AG09309 (cell line): ENCODE results near the gene PROSER3.

Experiments used
- DNase-seq: peaks from one replicate; pipeline ENCODE4 v3.0.0-alpha.2; 2010; ENCODE audit warnings: low read depth
- H3K4me3 ChIP-seq: 2 replicates; pipeline ENCODE4 v1.5.1; 2011; ENCODE audit warnings: mild to moderate bottlenecking, low read depth, low read length, moderate library complexity; ENCODE audit not compliant: control insufficient read depth
- TF ChIP-seq, protein P1 (sequence below): IDR thresholded peaks from 2 replicates; pipeline ENCODE4 v1.5.1; 2011; ENCODE audit warnings: mild to moderate bottlenecking, low read depth, low read length, inconsistent platforms; ENCODE audit not compliant: insufficient read depth, control insufficient read depth; ENCODE audit errors: missing control alignments

PROSER3 gene

GRCh38 chr19:35777086-35777841 lies 19.3 kb downstream of the PROSER3 start:
- TF ChIP-seq, protein P1, sequence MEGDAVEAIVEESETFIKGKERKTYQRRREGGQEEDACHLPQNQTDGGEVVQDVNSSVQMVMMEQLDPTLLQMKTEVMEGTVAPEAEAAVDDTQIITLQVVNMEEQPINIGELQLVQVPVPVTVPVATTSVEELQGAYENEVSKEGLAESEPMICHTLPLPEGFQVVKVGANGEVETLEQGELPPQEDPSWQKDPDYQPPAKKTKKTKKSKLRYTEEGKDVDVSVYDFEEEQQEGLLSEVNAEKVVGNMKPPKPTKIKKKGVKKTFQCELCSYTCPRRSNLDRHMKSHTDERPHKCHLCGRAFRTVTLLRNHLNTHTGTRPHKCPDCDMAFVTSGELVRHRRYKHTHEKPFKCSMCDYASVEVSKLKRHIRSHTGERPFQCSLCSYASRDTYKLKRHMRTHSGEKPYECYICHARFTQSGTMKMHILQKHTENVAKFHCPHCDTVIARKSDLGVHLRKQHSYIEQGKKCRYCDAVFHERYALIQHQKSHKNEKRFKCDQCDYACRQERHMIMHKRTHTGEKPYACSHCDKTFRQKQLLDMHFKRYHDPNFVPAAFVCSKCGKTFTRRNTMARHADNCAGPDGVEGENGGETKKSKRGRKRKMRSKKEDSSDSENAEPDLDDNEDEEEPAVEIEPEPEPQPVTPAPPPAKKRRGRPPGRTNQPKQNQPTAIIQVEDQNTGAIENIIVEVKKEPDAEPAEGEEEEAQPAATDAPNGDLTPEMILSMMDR = no peak
- no peak for DNase-seq
- H3K4me3 ChIP-seq = no peak overlapping the region

- no peak overlapping the region for H3K4me3 ChIP-seq
- TF ChIP-seq, protein P1 = no peak
- no peak for DNase-seq
Measured at GRCh38 chr19:35777961-35778360, 20.0 kb downstream of the PROSER3 start.

GRCh38 chr19:35779033-35779432 lies 21.1 kb downstream of the PROSER3 start:
- TF ChIP-seq, protein P1 = no peak
- no peak for DNase-seq

DNA sequence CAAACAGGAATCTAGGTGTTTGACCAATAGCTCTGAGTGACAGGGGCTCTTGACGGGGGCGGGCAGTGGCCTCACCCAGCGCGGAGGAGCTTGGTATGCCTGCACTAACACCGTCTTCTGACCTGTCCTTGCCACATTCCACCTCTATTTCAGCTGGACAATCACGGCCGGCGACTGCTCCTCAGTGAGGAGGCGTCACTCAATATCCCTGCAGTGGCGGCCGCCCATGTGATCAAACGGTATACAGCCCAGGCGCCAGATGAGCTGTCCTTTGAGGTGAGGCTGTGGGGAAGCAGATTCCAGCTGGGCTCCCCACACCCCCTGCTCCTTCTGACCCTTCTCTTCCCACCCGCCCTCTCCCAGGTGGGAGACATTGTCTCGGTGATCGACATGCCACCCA lies 22.1 kb downstream of the PROSER3 start:
- no peak for DNase-seq
- TF ChIP-seq, protein P1 = no peak
- H3K4me3 ChIP-seq = no peak overlapping the region

More at GRCh38 chr19:35779033-35779432, 21.1 kb downstream of the PROSER3 start:
- no peak overlapping the region for H3K4me3 ChIP-seq

- no peak for DNase-seq
- H3K4me3 ChIP-seq = no peak overlapping the region
- TF ChIP-seq, protein P1 = no peak
Measured at GRCh38 chr19:35780717-35781116, 22.7 kb downstream of the PROSER3 start.

DNA sequence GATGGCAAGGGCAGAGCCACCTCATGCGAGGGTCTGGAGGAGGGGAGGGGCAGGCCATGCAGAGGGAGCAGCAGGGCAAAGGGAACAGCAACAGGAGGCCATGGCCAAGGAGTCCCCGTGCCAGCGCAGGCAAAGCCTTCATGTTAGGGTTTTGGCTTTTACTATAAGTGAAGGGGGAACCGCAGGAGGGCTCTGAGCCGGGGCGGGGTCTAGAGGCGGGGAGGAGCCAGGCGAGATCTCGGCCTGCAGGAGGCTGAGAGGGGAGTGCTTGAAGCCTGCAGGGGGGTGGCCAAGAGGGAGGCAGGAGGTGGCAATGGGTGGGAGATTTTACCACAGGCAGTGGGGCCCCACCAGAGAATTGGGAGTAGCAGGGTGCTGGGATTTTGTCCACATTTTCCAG lies 23.7 kb downstream of the PROSER3 start:
- no peak overlapping the region for H3K4me3 ChIP-seq
- DNase-seq = no peak

More for the DNA sequence above, 23.7 kb downstream of the PROSER3 start:
- TF ChIP-seq, protein P1 = no peak
